GM23248 (cell line): Measurements from ENCODE around the gene AKAP13.

Experiments
- EZH2 ChIP-seq: fragments of 200-600 bp; sonication (generic); IDR thresholded peaks from 2 replicates; pipeline ENCODE4 v1.6.1; 2018; ENCODE audit warnings: antibody characterized with exemption, mild to moderate bottlenecking; ENCODE audit not compliant: insufficient read depth, poor library complexity, severe bottlenecking
- EZH2phosphoT487 ChIP-seq: fragments of 200-600 bp; sonication (generic); IDR thresholded peaks from 2 replicates; pipeline ENCODE4 v1.6.1; 2018; ENCODE audit warnings: antibody characterized with exemption, moderate library complexity, mild to moderate bottlenecking, low read depth; ENCODE audit not compliant: insufficient read depth

DNA sequence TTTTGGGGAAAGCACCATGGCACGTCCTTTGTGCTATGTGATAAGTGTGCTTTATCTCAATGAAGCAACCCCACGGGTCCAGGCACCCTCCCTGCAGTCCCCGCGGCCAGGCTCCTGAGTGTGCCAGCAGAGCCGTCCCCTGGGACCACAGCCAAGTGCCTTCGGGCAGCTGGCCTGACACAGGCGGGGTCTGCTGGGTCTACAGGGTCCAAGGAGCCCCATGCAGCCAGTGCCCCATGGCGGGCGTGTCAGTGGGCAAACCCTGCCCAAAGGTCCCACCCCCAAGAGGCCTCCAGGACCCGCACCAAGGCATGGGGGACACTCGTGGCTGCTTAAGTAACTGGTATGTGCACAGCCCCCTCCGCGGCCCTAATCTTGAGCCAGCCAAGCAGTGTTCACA, 379.0 kb downstream of the AKAP13 start:
- TF ChIP-seq EZH2phosphoT487, result no peak
- TF ChIP-seq EZH2, result no peak
